ENCODE results near the gene ZNF423.

The ZNF423 gene

GRCh38 chr16:49816875-49817274 is 39.0 kb downstream of the ZNF423 start:
- H3K27ac ChIP-seq, result no peak overlapping the region
- TF ChIP-seq CTCF (conservative IDR thresholded peaks at IDR 0.05), result no peak

GRCh38 chr16:49811644-49812334 is 44.1 kb downstream of the ZNF423 start:
- no peak overlapping the region for H3K27ac ChIP-seq
- no peak for TF ChIP-seq CTCF (conservative IDR thresholded peaks at IDR 0.05)

- no peak for TF ChIP-seq CTCF (conservative IDR thresholded peaks at IDR 0.05)
- H3K27ac ChIP-seq, result no peak overlapping the region
Observed at GRCh38 chr16:49810831-49811230, 45.1 kb downstream of the ZNF423 start.

DNA sequence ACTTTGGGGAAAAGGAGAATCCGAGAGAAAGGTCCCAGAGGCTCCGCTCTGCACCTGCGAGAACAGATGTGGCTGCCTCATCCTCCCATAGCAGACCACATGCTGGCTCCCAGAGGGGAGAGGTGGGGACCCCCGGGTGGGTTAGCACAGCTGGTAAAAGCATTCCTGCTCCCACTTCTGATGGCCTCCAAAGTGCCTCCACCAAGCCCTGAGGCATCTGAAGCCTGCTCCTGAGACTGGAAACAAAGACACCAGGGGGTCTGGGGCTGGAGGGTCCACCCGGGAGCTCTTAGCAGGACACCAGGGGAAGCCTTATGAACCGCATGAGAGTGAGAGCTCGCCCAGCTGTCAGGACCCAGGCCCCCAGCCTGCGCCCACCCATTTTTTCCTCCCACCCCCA is 46.4 kb downstream of the ZNF423 start:
- no peak overlapping the region for H3K27ac ChIP-seq
- TF ChIP-seq CTCF (conservative IDR thresholded peaks at IDR 0.05), result no peak

DNA sequence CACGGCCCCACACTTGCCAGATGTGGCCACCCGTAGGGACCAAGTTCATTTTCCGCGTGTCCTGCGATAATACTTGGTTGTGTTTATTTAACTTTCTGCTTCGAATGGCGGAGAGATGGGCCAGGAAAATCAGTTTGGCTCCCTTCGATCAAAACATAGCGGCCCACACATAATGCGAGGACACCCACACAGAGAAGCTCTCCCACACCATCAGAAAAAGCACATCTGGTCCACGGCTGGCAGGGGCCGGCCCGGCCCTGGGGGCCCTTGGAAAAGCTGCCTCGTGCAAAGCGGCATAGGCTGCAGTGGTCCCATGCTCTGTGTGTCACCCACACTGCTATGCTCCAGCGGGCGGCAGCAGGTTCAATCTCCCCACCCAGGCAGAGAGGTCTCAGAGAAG is 46.9 kb downstream of the ZNF423 start:
- TF ChIP-seq CTCF (conservative IDR thresholded peaks at IDR 0.05), result no peak
- H3K27ac ChIP-seq, result no peak overlapping the region

GRCh38 chr16:49806446-49806845 is 49.5 kb downstream of the ZNF423 start:
- no peak overlapping the region for H3K27ac ChIP-seq
- no peak for TF ChIP-seq CTCF (conservative IDR thresholded peaks at IDR 0.05)

GRCh38 chr16:49801290-49801689 is 54.6 kb downstream of the ZNF423 start:
- no peak overlapping the region for H3K27ac ChIP-seq
- no peak for TF ChIP-seq CTCF (conservative IDR thresholded peaks at IDR 0.05)

Measured in VCaP (cell line).